ENCODE data around the gene SLC2A13.

SLC2A13 gene

GRCh38 chr12:39931857-39932256 is 174.0 kb downstream of the SLC2A13 start:
- Histone ChIP-seq H2AFZ (ENCODE audit: low read depth, low read length, severe bottlenecking) (no peak overlapping the region), H3K36me3 (ENCODE audit: low read length) (no peaks in the 10 kb centered on the region), H3K27me3 (ENCODE audit: low read length) (no peaks in the 10 kb centered on the region), H3F3A (ENCODE audit: insufficient read depth) (no peaks in the 10 kb centered on the region), H3K9me2 (replicated peaks; ENCODE audit: insufficient read depth, low read length) (no peaks in the 10 kb centered on the region), H3K27ac (ENCODE audit: low read depth, low read length) (no peak overlapping the region), H3K9me3 (ENCODE audit: insufficient read depth, low read length) (no peaks in the 10 kb centered on the region), H4K20me1 (ENCODE audit: low read depth, low read length) (no peaks in the 10 kb centered on the region), H3K4me2 (ENCODE audit: low read depth, low read length, poor library complexity, severe bottlenecking) (no peak overlapping the region), H3K4me3 (ENCODE audit: insufficient read depth, low read length, poor library complexity, severe bottlenecking) (no peak overlapping the region), H3K9ac (ENCODE audit: low read length) (no peak overlapping the region), H3K79me2 (ENCODE audit: insufficient read depth, low read length) (no peaks in the 10 kb centered on the region)
- no peak for TF ChIP-seq CTCF (IDR thresholded peaks at IDR 0.05; ENCODE audit: insufficient read depth, low read length, poor library complexity, severe bottlenecking)
- TF ChIP-seq EZH2phosphoT487 (conservative IDR thresholded peaks at IDR 0.05; ENCODE audit: low read length): no peak

GRCh38 chr12:39931231-39931630 is 174.7 kb downstream of the SLC2A13 start:
- Histone ChIP-seq H3K4me3 (ENCODE audit: insufficient read depth, low read length, poor library complexity, severe bottlenecking) (no peak overlapping the region), H2AFZ (ENCODE audit: low read depth, low read length, severe bottlenecking) (no peak overlapping the region), H3K4me2 (ENCODE audit: low read depth, low read length, poor library complexity, severe bottlenecking) (no peak overlapping the region), H3K9me2 (replicated peaks; ENCODE audit: insufficient read depth, low read length) (no peaks in the 10 kb centered on the region), H3K9ac (ENCODE audit: low read length) (no peak overlapping the region), H3K27ac (ENCODE audit: low read depth, low read length) (no peak overlapping the region), H3K9me3 (ENCODE audit: insufficient read depth, low read length) (no peaks in the 10 kb centered on the region), H3K27me3 (ENCODE audit: low read length) (no peaks in the 10 kb centered on the region), H3K36me3 (ENCODE audit: low read length) (no peaks in the 10 kb centered on the region), H3F3A (ENCODE audit: insufficient read depth) (no peaks in the 10 kb centered on the region), H3K79me2 (ENCODE audit: insufficient read depth, low read length) (no peaks in the 10 kb centered on the region), H4K20me1 (ENCODE audit: low read depth, low read length) (no peaks in the 10 kb centered on the region)
- TF ChIP-seq CTCF (IDR thresholded peaks at IDR 0.05; ENCODE audit: insufficient read depth, low read length, poor library complexity, severe bottlenecking): no peak
- no peak for TF ChIP-seq EZH2phosphoT487 (conservative IDR thresholded peaks at IDR 0.05; ENCODE audit: low read length)

GRCh38 chr12:39930101-39930500 is 175.8 kb downstream of the SLC2A13 start:
- Histone ChIP-seq H3K4me3 (ENCODE audit: insufficient read depth, low read length, poor library complexity, severe bottlenecking) (no peak overlapping the region), H3K79me2 (ENCODE audit: insufficient read depth, low read length) (no peaks in the 10 kb centered on the region), H3K9ac (ENCODE audit: low read length) (no peak overlapping the region), H3K9me2 (replicated peaks; ENCODE audit: insufficient read depth, low read length) (no peaks in the 10 kb centered on the region), H3K9me3 (ENCODE audit: insufficient read depth, low read length) (no peaks in the 10 kb centered on the region), H4K20me1 (ENCODE audit: low read depth, low read length) (no peaks in the 10 kb centered on the region), H3K27ac (ENCODE audit: low read depth, low read length) (no peak overlapping the region), H3K27me3 (ENCODE audit: low read length) (no peaks in the 10 kb centered on the region), H3K36me3 (ENCODE audit: low read length) (no peaks in the 10 kb centered on the region), H2AFZ (ENCODE audit: low read depth, low read length, severe bottlenecking) (no peak overlapping the region), H3F3A (ENCODE audit: insufficient read depth) (no peaks in the 10 kb centered on the region), H3K4me2 (ENCODE audit: low read depth, low read length, poor library complexity, severe bottlenecking) (no peak overlapping the region)
- no peak for TF ChIP-seq EZH2phosphoT487 (conservative IDR thresholded peaks at IDR 0.05; ENCODE audit: low read length)

GRCh38 chr12:39928181-39928899 is 177.5 kb downstream of the SLC2A13 start:
- H3K27me3 ChIP-seq (ENCODE audit: low read length): no peaks in the 10 kb centered on the region
- H3K36me3 ChIP-seq (ENCODE audit: low read length): no peaks in the 10 kb centered on the region
- H3K4me2 ChIP-seq (ENCODE audit: low read depth, low read length, poor library complexity, severe bottlenecking): no peak overlapping the region
- H3K27ac ChIP-seq (ENCODE audit: low read depth, low read length): no peak overlapping the region
- no peaks in the 10 kb centered on the region for H3K9me3 ChIP-seq (ENCODE audit: insufficient read depth, low read length)
- H3K9ac ChIP-seq (ENCODE audit: low read length): no peak overlapping the region
- no peak overlapping the region for H2AFZ ChIP-seq (ENCODE audit: low read depth, low read length, severe bottlenecking)
- H3K9me2 ChIP-seq (replicated peaks; ENCODE audit: insufficient read depth, low read length): no peaks in the 10 kb centered on the region
- no peak for TF ChIP-seq CTCF (IDR thresholded peaks at IDR 0.05; ENCODE audit: insufficient read depth, low read length, poor library complexity, severe bottlenecking)
- TF ChIP-seq EZH2phosphoT487 (conservative IDR thresholded peaks at IDR 0.05; ENCODE audit: low read length): no peak
- no peaks in the 10 kb centered on the region for H4K20me1 ChIP-seq (ENCODE audit: low read depth, low read length)
- no peaks in the 10 kb centered on the region for H3K79me2 ChIP-seq (ENCODE audit: insufficient read depth, low read length)
- no peak overlapping the region for H3K4me3 ChIP-seq (ENCODE audit: insufficient read depth, low read length, poor library complexity, severe bottlenecking)
- H3F3A ChIP-seq (ENCODE audit: insufficient read depth): no peaks in the 10 kb centered on the region
